ENCODE data around the gene C19orf25.
A peak's percentile ranks its signal among the peaks of the same experiment; 100 is the strongest.

The C19orf25 gene

DNA sequence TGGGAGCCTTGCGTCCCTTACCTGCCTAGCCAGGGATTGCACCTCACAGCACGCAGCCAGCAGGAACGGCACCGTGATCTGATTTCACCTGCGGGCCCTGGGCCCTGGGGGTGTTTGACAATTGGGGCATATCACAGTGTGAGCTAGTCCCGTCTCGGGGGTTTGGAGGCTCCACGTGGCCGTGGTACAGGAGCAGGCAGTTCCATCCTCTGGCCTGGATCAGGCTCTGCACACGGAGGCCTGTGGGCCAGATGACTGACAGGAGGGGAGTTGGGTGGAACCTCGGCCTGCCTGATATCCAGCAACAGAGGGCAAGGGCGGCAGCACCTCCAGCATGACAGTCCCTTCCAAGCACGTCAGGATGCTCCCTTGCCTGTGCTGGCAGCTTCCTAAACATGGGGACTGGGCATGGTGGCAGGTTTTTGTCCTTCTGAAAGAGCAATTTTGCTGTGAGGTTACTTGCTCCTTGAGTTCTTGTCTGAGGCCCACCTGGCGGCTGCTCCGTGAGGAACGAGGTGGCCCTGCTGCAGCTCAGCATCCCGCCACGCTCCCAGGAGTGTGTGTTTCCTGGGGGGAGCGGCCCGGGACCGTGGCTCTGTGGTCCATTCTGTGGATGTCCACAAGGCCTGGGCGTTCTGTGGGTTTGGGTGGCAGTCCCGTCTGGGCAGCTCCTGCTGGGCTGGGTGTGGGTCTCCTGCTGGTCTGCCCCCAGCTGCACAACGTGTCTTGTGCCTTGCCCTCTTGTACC lies 47.1 kb downstream of the C19orf25 start:
- no peak for DNase-seq (ENCODE audit: low read depth in 1 of 2, low spot score in 1 of 2)
- Histone ChIP-seq H3K4me3 (replicated peaks; ENCODE audit: insufficient read depth, low read length) (no peak overlapping the region), H3K27ac (replicated peaks) (no peak overlapping the region), H3K27me3 (ENCODE audit: insufficient read depth, poor library complexity, severe bottlenecking) (no peaks in the 10 kb centered on the region)
- TF ChIP-seq SPI1 (IDR thresholded peaks at IDR 0.05; ENCODE audit: borderline replicate concordance, low read depth) (no peak), POLR2AphosphoS5 (IDR thresholded peaks at IDR 0.05; ENCODE audit: low read depth) (peak; percentile 39; the same call in 1 of the 2 replicates)
- TF ChIP-seq, protein P1, sequence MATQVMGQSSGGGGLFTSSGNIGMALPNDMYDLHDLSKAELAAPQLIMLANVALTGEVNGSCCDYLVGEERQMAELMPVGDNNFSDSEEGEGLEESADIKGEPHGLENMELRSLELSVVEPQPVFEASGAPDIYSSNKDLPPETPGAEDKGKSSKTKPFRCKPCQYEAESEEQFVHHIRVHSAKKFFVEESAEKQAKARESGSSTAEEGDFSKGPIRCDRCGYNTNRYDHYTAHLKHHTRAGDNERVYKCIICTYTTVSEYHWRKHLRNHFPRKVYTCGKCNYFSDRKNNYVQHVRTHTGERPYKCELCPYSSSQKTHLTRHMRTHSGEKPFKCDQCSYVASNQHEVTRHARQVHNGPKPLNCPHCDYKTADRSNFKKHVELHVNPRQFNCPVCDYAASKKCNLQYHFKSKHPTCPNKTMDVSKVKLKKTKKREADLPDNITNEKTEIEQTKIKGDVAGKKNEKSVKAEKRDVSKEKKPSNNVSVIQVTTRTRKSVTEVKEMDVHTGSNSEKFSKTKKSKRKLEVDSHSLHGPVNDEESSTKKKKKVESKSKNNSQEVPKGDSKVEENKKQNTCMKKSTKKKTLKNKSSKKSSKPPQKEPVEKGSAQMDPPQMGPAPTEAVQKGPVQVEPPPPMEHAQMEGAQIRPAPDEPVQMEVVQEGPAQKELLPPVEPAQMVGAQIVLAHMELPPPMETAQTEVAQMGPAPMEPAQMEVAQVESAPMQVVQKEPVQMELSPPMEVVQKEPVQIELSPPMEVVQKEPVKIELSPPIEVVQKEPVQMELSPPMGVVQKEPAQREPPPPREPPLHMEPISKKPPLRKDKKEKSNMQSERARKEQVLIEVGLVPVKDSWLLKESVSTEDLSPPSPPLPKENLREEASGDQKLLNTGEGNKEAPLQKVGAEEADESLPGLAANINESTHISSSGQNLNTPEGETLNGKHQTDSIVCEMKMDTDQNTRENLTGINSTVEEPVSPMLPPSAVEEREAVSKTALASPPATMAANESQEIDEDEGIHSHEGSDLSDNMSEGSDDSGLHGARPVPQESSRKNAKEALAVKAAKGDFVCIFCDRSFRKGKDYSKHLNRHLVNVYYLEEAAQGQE (IDR thresholded peaks at IDR 0.05; ENCODE audit: insufficient replicate concordance, low read depth): no peak

DNA sequence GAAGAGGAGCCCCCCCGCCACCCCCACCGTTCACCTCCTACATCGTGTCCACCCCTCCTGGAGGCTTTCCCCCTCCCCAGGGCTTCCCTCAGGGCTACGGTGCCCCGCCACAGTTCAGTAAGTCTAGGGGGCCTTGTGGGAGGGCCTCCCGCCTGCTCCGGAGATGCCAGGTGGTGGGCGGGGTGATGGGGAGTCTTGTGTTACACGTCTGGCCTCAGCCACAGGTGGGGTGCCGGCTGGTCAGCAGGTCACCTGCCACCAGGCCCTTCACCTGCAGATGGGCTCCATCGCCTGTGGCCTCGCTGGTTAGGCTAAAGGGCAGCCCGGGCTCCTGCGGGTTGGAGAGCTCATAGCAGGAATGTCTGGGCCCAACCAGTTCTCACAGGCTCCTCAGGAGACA lies 48.8 kb downstream of the C19orf25 start:
- TF ChIP-seq, protein P2, sequence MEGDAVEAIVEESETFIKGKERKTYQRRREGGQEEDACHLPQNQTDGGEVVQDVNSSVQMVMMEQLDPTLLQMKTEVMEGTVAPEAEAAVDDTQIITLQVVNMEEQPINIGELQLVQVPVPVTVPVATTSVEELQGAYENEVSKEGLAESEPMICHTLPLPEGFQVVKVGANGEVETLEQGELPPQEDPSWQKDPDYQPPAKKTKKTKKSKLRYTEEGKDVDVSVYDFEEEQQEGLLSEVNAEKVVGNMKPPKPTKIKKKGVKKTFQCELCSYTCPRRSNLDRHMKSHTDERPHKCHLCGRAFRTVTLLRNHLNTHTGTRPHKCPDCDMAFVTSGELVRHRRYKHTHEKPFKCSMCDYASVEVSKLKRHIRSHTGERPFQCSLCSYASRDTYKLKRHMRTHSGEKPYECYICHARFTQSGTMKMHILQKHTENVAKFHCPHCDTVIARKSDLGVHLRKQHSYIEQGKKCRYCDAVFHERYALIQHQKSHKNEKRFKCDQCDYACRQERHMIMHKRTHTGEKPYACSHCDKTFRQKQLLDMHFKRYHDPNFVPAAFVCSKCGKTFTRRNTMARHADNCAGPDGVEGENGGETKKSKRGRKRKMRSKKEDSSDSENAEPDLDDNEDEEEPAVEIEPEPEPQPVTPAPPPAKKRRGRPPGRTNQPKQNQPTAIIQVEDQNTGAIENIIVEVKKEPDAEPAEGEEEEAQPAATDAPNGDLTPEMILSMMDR (IDR thresholded peaks at IDR 0.05; ENCODE audit: insufficient read depth, low read length): no peak
- no peak for TF ChIP-seq GABPA (IDR thresholded peaks at IDR 0.05; ENCODE audit: low read depth)
- TF ChIP-seq POLR2AphosphoS5 (IDR thresholded peaks at IDR 0.05; ENCODE audit: low read depth): no peak
- TF ChIP-seq, protein P1 (IDR thresholded peaks at IDR 0.05; ENCODE audit: insufficient replicate concordance, low read depth): no peak
- TF ChIP-seq SPI1 (IDR thresholded peaks at IDR 0.05; ENCODE audit: borderline replicate concordance, low read depth): no peak
- no peak overlapping the region for H3K4me3 ChIP-seq (replicated peaks; ENCODE audit: insufficient read depth, low read length)
- H3K27ac ChIP-seq (replicated peaks): no peak overlapping the region
- no peak for DNase-seq (ENCODE audit: low read depth in 1 of 2, low spot score in 1 of 2)
- H3K27me3 ChIP-seq (ENCODE audit: insufficient read depth, poor library complexity, severe bottlenecking): no peaks in the 10 kb centered on the region

DNA sequence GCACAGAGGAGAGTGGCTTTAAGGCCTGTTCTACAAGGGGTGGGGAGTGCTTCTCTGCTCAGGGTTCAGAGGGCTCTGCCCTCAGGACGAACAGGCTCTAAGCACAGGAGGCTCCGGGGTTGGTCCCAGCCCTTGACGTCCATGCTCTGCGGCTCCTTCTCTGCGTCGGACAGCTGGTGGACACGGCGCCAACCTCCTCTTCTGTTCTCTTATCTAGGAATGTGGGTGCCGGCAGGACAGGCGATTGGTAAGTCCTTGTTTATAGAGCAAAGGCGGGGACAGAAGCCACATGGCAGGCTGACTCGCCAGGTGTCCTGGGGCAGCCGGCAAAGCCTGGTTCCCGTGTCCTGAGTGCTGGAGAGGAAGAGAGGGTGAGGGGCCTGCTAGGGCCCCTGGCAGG lies 49.3 kb downstream of the C19orf25 start:
- Histone ChIP-seq H3K27ac (replicated peaks) (no peak overlapping the region), H3K4me3 (replicated peaks; ENCODE audit: insufficient read depth, low read length) (no peak overlapping the region), H3K27me3 (ENCODE audit: insufficient read depth, poor library complexity, severe bottlenecking) (no peaks in the 10 kb centered on the region)
- TF ChIP-seq, protein P2 (IDR thresholded peaks at IDR 0.05; ENCODE audit: insufficient read depth, low read length): no peak
- no peak for TF ChIP-seq SPI1 (IDR thresholded peaks at IDR 0.05; ENCODE audit: borderline replicate concordance, low read depth)
- TF ChIP-seq GABPA (IDR thresholded peaks at IDR 0.05; ENCODE audit: low read depth): no peak
- TF ChIP-seq POLR2AphosphoS5 (IDR thresholded peaks at IDR 0.05; ENCODE audit: low read depth): no peak
- no peak for DNase-seq (ENCODE audit: low read depth in 1 of 2, low spot score in 1 of 2)

- Histone ChIP-seq H3K4me3 (replicated peaks; ENCODE audit: insufficient read depth, low read length) (no peak overlapping the region), H3K27ac (replicated peaks) (no peak overlapping the region), H3K27me3 (ENCODE audit: insufficient read depth, poor library complexity, severe bottlenecking) (no peaks in the 10 kb centered on the region)
- DNase-seq (ENCODE audit: low read depth in 1 of 2, low spot score in 1 of 2): no peak
- TF ChIP-seq, protein P2 (IDR thresholded peaks at IDR 0.05; ENCODE audit: insufficient read depth, low read length): no peak
- TF ChIP-seq POLR2AphosphoS5 (IDR thresholded peaks at IDR 0.05; ENCODE audit: low read depth) (no peak; the same call in 1 of the 2 replicates), GABPA (IDR thresholded peaks at IDR 0.05; ENCODE audit: low read depth) (no peak), SPI1 (IDR thresholded peaks at IDR 0.05; ENCODE audit: borderline replicate concordance, low read depth) (no peak)
- TF ChIP-seq, protein P1 (IDR thresholded peaks at IDR 0.05; ENCODE audit: insufficient replicate concordance, low read depth): no peak
Observed at GRCh38 chr19:1428738-1429391, 50.1 kb downstream of the C19orf25 start.
